ENCODE measurements around the gene RAB3GAP2.

DNA sequence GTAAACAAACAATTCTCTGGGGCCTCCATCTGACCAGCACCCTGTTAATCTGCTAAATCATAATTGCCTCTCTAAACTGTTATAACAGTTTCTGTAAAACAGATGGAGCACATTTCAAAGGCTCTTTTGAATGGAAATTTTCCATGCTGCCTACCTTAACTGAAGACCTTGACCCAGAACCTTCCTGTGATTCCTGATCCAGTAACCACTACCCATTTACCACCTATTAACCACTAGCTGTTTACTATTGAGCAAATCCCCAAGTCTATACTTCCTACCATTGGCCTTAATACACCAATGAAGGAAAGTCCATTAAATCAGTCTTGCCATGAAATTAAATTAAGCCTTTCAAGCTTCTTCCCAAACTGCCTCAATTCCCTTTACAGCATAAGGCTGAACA, 46.3 kb downstream of the RAB3GAP2 start:
- no peak for TF ChIP-seq POLR2A (IDR thresholded peaks at IDR 0.05)
- TF ChIP-seq CTCF (IDR thresholded peaks at IDR 0.05): no peak
